DMS 273 (cell line): Measurements from ENCODE around the gene ACSL1.

Experiments used
- DNase-seq: peaks from one replicate; lab custom pipeline; 2025; ENCODE audit not compliant: unreplicated experiment; lab: John Stamatoyannopoulos, UW

The ACSL1 gene

GRCh38 chr4:184825896-184826690 lies at the start of gene ACSL1:
TSS of gene ACSL1 (minus strand) at chr4:184825968. CDS start at chr4:184803514, 22,454 bp downstream.
- peak; percentile 81 for DNase-seq

GRCh38 chr4:184873054-184873453 lies 47.3 kb upstream of the ACSL1 start:
- DNase-seq = no peak

GRCh38 chr4:184870718-184871117 lies 45.0 kb upstream of the ACSL1 start:
- DNase-seq = no peak

GRCh38 chr4:184868623-184869022 lies 42.9 kb upstream of the ACSL1 start:
- no peak for DNase-seq

GRCh38 chr4:184863916-184864315 lies 38.1 kb upstream of the ACSL1 start:
- DNase-seq = no peak

GRCh38 chr4:184861047-184861446 lies 35.3 kb upstream of the ACSL1 start:
- DNase-seq = no peak

- no peak for DNase-seq
Observed at GRCh38 chr4:184860018-184860779, 34.4 kb upstream of the ACSL1 start.

- DNase-seq = no peak
Observed at GRCh38 chr4:184857441-184858121, 31.8 kb upstream of the ACSL1 start.

GRCh38 chr4:184856277-184856609 lies 30.5 kb upstream of the ACSL1 start:
- no peak for DNase-seq

GRCh38 chr4:184854673-184855072 lies 28.9 kb upstream of the ACSL1 start:
- DNase-seq = no peak

GRCh38 chr4:184853436-184853835 lies 27.7 kb upstream of the ACSL1 start:
- DNase-seq = no peak

GRCh38 chr4:184851886-184852285 lies 26.1 kb upstream of the ACSL1 start:
- DNase-seq = no peak

GRCh38 chr4:184851200-184851541 lies 25.4 kb upstream of the ACSL1 start:
- no peak for DNase-seq

GRCh38 chr4:184850431-184851199 lies 24.8 kb upstream of the ACSL1 start:
- DNase-seq = no peak

GRCh38 chr4:184850018-184850417 lies 24.2 kb upstream of the ACSL1 start:
- DNase-seq = no peak

- no peak for DNase-seq
Observed at GRCh38 chr4:184849185-184849584, 23.4 kb upstream of the ACSL1 start.

GRCh38 chr4:184848510-184848909 lies 22.7 kb upstream of the ACSL1 start:
- no peak for DNase-seq

GRCh38 chr4:184846531-184846930 lies 20.8 kb upstream of the ACSL1 start:
- no peak for DNase-seq

- DNase-seq = no peak
Observed at GRCh38 chr4:184845367-184846021, 19.7 kb upstream of the ACSL1 start.

GRCh38 chr4:184844742-184845141 lies 19.0 kb upstream of the ACSL1 start:
- DNase-seq = no peak
